Measurements from ENCODE around the gene RAB3B. TPM values are rescaled to one million over a fixed set of nuclear protein-coding genes. Genes with fewer than 3 reads are reported as not detected.
A peak's percentile ranks its signal among the peaks of the same experiment; 100 is the strongest.

RAB3B gene
- total RNA-seq, 1 donor from 2014 or later: 86.2 TPM

GRCh38 chr1:51941528-51941927 lies 49.0 kb downstream of the RAB3B start:
- Mint-ChIP-seq H3K4me1 (ENCODE audit: low read depth) (no peaks in the 10 kb centered on the region), H3K27me3 (no peaks in the 10 kb centered on the region), H3K36me3 (ENCODE audit: insufficient read depth) (peaks cover 43% of the 10 kb centered on the region), H3K9me3 (ENCODE audit: low read depth) (peaks cover 17% of the 10 kb centered on the region), H3K27ac (no peak overlapping the region), H3K4me3 (ENCODE audit: low read depth) (no peak overlapping the region)
- no peak for DNase-seq (ENCODE audit: low spot score, unreplicated experiment)
- TF ChIP-seq, protein P1, sequence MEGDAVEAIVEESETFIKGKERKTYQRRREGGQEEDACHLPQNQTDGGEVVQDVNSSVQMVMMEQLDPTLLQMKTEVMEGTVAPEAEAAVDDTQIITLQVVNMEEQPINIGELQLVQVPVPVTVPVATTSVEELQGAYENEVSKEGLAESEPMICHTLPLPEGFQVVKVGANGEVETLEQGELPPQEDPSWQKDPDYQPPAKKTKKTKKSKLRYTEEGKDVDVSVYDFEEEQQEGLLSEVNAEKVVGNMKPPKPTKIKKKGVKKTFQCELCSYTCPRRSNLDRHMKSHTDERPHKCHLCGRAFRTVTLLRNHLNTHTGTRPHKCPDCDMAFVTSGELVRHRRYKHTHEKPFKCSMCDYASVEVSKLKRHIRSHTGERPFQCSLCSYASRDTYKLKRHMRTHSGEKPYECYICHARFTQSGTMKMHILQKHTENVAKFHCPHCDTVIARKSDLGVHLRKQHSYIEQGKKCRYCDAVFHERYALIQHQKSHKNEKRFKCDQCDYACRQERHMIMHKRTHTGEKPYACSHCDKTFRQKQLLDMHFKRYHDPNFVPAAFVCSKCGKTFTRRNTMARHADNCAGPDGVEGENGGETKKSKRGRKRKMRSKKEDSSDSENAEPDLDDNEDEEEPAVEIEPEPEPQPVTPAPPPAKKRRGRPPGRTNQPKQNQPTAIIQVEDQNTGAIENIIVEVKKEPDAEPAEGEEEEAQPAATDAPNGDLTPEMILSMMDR (IDR thresholded peaks at IDR 0.05; ENCODE audit: unreplicated experiment): no peak

- TF ChIP-seq, protein P1 (IDR thresholded peaks at IDR 0.05; ENCODE audit: unreplicated experiment): no peak
- H3K27me3 Mint-ChIP-seq: no peaks in the 10 kb centered on the region
- no peak for DNase-seq (ENCODE audit: low spot score, unreplicated experiment)
- H3K27ac Mint-ChIP-seq: no peak overlapping the region
- peaks cover 32% of the 10 kb centered on the region for H3K36me3 Mint-ChIP-seq (ENCODE audit: insufficient read depth)
- H3K4me1 Mint-ChIP-seq (ENCODE audit: low read depth): no peaks in the 10 kb centered on the region
- H3K9me3 Mint-ChIP-seq (ENCODE audit: low read depth): peaks cover 12% of the 10 kb centered on the region
- H3K4me3 Mint-ChIP-seq (ENCODE audit: low read depth): no peak overlapping the region
These were observed 53.4 kb downstream of the RAB3B start for GRCh38 chr1:51937112-51937511.

- Mint-ChIP-seq H3K36me3 (ENCODE audit: insufficient read depth) (peaks cover 26% of the 10 kb centered on the region), H3K27ac (peak overlapping the region; percentile 9), H3K27me3 (no peaks in the 10 kb centered on the region), H3K9me3 (ENCODE audit: low read depth) (peaks cover 6% of the 10 kb centered on the region), H3K4me3 (ENCODE audit: low read depth) (no peak overlapping the region), H3K4me1 (ENCODE audit: low read depth) (no peaks in the 10 kb centered on the region)
- TF ChIP-seq, protein P1 (IDR thresholded peaks at IDR 0.05; ENCODE audit: unreplicated experiment): no peak
- no peak for DNase-seq (ENCODE audit: low spot score, unreplicated experiment)
These were observed 54.0 kb downstream of the RAB3B start for GRCh38 chr1:51936531-51936930.

GRCh38 chr1:51933344-51933743 lies 57.2 kb downstream of the RAB3B start:
- no peak overlapping the region for H3K4me3 Mint-ChIP-seq (ENCODE audit: low read depth)
- peaks cover 14% of the 10 kb centered on the region for H3K36me3 Mint-ChIP-seq (ENCODE audit: insufficient read depth)
- no peak for DNase-seq (ENCODE audit: low spot score, unreplicated experiment)
- no peaks in the 10 kb centered on the region for H3K4me1 Mint-ChIP-seq (ENCODE audit: low read depth)
- H3K9me3 Mint-ChIP-seq (ENCODE audit: low read depth): no peaks in the 10 kb centered on the region
- TF ChIP-seq, protein P1 (IDR thresholded peaks at IDR 0.05; ENCODE audit: unreplicated experiment): no peak
- H3K27me3 Mint-ChIP-seq: no peaks in the 10 kb centered on the region
- peak overlapping the region; percentile 41 for H3K27ac Mint-ChIP-seq

GRCh38 chr1:51930329-51930728 lies 60.2 kb downstream of the RAB3B start:
- H3K27ac Mint-ChIP-seq: no peak overlapping the region
- H3K9me3 Mint-ChIP-seq (ENCODE audit: low read depth): no peaks in the 10 kb centered on the region
- H3K36me3 Mint-ChIP-seq (ENCODE audit: insufficient read depth): peaks cover 15% of the 10 kb centered on the region
- no peak for DNase-seq (ENCODE audit: low spot score, unreplicated experiment)
- H3K4me1 Mint-ChIP-seq (ENCODE audit: low read depth): no peaks in the 10 kb centered on the region
- no peak overlapping the region for H3K4me3 Mint-ChIP-seq (ENCODE audit: low read depth)
- H3K27me3 Mint-ChIP-seq: no peaks in the 10 kb centered on the region
- TF ChIP-seq, protein P1 (IDR thresholded peaks at IDR 0.05; ENCODE audit: unreplicated experiment): no peak

Data from progenitor cell of endocrine pancreas (in vitro differentiated cells).